Measurements from ENCODE around the gene HS1BP3. TPM values are rescaled to one million over a fixed set of nuclear protein-coding genes. Genes with fewer than 3 reads are reported as not detected.

The HS1BP3 gene
- total and polyA plus RNA-seq, 8 donors = 9.5 to 16.8 (median 10.8) TPM

DNA sequence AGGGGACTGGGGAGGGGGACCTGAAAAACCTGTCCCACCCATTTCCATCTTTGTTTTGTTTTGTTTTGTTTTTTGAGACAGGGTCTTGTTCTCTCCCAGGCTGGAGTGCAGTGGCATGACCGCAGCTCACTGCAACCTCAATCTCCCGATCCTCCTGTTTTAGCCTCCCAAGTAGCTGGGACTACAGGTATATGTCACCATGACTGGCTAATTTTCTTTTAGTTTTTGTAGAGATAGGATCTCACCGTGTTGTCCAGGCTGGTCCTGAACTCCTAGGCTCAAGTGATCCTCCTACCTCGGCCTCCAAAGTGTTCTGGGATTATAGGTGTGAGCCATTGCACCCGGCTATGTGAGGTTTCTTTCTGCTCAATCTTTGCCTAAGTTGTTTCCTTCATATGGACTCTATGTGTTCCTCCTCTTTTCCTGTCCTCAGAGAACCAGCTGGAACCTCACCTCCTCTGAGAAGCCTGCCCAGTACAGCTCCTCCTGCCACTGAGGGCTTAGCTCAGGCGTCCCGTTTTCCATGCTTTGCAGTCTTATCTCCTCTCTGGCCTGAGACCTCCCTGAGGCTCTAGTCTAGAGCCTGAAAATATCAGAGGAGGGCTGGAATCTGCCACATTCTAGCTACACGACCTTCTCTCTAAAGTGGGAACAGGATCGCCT, 74.8 kb downstream of the HS1BP3 start:
- intact Hi-C loops (cut with DNase I) = no loop called here
- 83 to 86% methylated on average over 9 of the region's 9 CpGs for WGBS, 2 donors
- TF ChIP-seq, protein P1, sequence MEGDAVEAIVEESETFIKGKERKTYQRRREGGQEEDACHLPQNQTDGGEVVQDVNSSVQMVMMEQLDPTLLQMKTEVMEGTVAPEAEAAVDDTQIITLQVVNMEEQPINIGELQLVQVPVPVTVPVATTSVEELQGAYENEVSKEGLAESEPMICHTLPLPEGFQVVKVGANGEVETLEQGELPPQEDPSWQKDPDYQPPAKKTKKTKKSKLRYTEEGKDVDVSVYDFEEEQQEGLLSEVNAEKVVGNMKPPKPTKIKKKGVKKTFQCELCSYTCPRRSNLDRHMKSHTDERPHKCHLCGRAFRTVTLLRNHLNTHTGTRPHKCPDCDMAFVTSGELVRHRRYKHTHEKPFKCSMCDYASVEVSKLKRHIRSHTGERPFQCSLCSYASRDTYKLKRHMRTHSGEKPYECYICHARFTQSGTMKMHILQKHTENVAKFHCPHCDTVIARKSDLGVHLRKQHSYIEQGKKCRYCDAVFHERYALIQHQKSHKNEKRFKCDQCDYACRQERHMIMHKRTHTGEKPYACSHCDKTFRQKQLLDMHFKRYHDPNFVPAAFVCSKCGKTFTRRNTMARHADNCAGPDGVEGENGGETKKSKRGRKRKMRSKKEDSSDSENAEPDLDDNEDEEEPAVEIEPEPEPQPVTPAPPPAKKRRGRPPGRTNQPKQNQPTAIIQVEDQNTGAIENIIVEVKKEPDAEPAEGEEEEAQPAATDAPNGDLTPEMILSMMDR (IDR thresholded peaks at IDR 0.05) = no peak
- H3K36me3 ChIP-seq = no peaks in the 10 kb centered on the region
- no peaks in the 10 kb centered on the region for H3K9me3 ChIP-seq
- no peaks in the 10 kb centered on the region for H3K27me3 ChIP-seq
- FAIRE-seq = no peak
- H3K4me3 ChIP-seq = no peak overlapping the region
- DNase-seq = no peak
- ATAC-seq = no peak
- no peak overlapping the region for H3K27ac ChIP-seq
- peaks cover 0 to 7% (median 0%) of the 10 kb centered on the region in 3 donors for H3K4me1 ChIP-seq

- DNase-seq (no peak), ATAC-seq (no peak), FAIRE-seq (no peak)
- Histone ChIP-seq H3K27ac (no peak overlapping the region), H3K36me3 (no peaks in the 10 kb centered on the region), H3K9me3 (no peaks in the 10 kb centered on the region), H3K4me1 (peaks cover 0 to 7% (median 0%) of the 10 kb centered on the region in 3 donors), H3K4me3 (no peak overlapping the region), H3K27me3 (no peaks in the 10 kb centered on the region)
- intact Hi-C loops (cut with DNase I) = no loop called here
- TF ChIP-seq, protein P1 (IDR thresholded peaks at IDR 0.05) = no peak
- 67 to 68% methylated on average over 5 of the region's 5 CpGs for WGBS, 2 donors
Measured at GRCh38 chr2:20575414-20575813, 75.5 kb downstream of the HS1BP3 start.

DNA sequence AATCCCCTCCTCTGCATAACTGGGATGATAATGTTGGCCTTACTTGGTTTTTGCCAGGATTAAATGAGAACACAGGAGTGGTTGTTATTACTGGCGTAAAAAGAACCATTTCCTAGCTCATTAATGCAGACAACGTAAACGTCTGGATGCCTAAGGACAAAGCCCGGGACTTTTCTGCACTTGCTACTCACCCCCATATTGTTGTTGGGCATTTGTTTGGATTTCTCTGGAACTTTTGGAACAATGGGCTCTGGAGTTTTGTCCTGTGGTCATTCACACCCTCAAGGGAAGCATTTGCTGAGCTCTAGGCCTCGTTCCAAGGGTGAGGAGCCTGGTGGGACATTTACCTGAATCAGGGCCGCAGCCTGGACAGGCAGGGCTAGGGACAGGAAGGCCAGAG, 76.0 kb downstream of the HS1BP3 start:
- H3K27ac ChIP-seq = no peak overlapping the region
- TF ChIP-seq, protein P1 (IDR thresholded peaks at IDR 0.05) = no peak
- FAIRE-seq = no peak

GRCh38 chr2:20574423-20574911, 76.4 kb downstream of the HS1BP3 start:
- H3K27me3 ChIP-seq = no peaks in the 10 kb centered on the region
- H3K9me3 ChIP-seq = no peaks in the 10 kb centered on the region
- H3K4me1 ChIP-seq = peaks cover 0 to 7% (median 0%) of the 10 kb centered on the region in 3 donors
- H3K36me3 ChIP-seq = no peaks in the 10 kb centered on the region
- H3K4me3 ChIP-seq = no peak overlapping the region
- intact Hi-C loops (cut with DNase I) = no loop called here
- WGBS, 2 donors = 84 to 88% methylated on average over 5 of the region's 5 CpGs
- DNase-seq = no peak
- ATAC-seq = no peak
- TF ChIP-seq, protein P1 (IDR thresholded peaks at IDR 0.05) = no peak
- no peak for FAIRE-seq
- H3K27ac ChIP-seq = no peak overlapping the region

More for the DNA sequence above, 76.0 kb downstream of the HS1BP3 start:
- no peaks in the 10 kb centered on the region for H3K36me3 ChIP-seq
- intact Hi-C loops (cut with DNase I) = no loop called here
- ATAC-seq (no peak), DNase-seq (no peak)
- WGBS, 2 donors = 88 to 94% methylated on average over 6 of the region's 6 CpGs
- no peaks in the 10 kb centered on the region for H3K9me3 ChIP-seq
- no peak overlapping the region for H3K4me3 ChIP-seq
- peaks cover 0 to 7% (median 0%) of the 10 kb centered on the region in 3 donors for H3K4me1 ChIP-seq
- H3K27me3 ChIP-seq = no peaks in the 10 kb centered on the region

Data from pancreas (tissue), 10 donors.